ENCODE data around the gene BRCC3. TPM values are rescaled to one million over a fixed set of nuclear protein-coding genes. Genes with fewer than 3 reads are reported as not detected.

BRCC3 gene
- total and polyA plus RNA-seq, 4 donors = 7.8 to 12.2 (median 10.1) TPM

DNA sequence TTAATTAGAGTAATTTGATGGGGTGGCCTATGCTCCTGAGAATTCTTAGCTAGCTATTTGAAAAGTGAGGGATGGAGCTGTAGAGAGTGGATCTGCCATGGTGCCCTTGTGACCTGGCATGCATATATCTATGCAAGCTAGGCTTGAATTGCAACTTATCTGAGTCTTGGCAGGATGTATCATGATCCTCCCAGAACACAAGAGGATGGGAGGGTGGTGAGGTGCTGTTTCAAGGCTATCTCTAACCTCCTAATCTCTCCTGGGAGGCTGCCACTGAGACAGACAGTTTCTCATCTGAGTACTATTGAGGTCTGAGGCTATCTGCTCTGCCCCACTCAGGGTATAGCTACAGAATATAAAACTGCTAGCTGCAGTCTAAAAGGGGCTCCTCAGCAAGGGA is 56.6 kb downstream of the BRCC3 start:
- no peak overlapping the region for H3K27ac ChIP-seq (ENCODE audit: low read depth in 1 of 2, low read length in 2 of 2)
- no peak overlapping the region for H3K4me3 ChIP-seq (ENCODE audit: low read depth in 1 of 3, low read length in 3 of 3)
- DNase-seq (ENCODE audit: low spot score) = no peak
- TF ChIP-seq, protein P1, sequence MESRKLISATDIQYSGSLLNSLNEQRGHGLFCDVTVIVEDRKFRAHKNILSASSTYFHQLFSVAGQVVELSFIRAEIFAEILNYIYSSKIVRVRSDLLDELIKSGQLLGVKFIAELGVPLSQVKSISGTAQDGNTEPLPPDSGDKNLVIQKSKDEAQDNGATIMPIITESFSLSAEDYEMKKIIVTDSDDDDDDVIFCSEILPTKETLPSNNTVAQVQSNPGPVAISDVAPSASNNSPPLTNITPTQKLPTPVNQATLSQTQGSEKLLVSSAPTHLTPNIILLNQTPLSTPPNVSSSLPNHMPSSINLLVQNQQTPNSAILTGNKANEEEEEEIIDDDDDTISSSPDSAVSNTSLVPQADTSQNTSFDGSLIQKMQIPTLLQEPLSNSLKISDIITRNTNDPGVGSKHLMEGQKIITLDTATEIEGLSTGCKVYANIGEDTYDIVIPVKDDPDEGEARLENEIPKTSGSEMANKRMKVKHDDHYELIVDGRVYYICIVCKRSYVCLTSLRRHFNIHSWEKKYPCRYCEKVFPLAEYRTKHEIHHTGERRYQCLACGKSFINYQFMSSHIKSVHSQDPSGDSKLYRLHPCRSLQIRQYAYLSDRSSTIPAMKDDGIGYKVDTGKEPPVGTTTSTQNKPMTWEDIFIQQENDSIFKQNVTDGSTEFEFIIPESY (IDR thresholded peaks at IDR 0.05) = no peak
- TF ChIP-seq, protein P2, sequence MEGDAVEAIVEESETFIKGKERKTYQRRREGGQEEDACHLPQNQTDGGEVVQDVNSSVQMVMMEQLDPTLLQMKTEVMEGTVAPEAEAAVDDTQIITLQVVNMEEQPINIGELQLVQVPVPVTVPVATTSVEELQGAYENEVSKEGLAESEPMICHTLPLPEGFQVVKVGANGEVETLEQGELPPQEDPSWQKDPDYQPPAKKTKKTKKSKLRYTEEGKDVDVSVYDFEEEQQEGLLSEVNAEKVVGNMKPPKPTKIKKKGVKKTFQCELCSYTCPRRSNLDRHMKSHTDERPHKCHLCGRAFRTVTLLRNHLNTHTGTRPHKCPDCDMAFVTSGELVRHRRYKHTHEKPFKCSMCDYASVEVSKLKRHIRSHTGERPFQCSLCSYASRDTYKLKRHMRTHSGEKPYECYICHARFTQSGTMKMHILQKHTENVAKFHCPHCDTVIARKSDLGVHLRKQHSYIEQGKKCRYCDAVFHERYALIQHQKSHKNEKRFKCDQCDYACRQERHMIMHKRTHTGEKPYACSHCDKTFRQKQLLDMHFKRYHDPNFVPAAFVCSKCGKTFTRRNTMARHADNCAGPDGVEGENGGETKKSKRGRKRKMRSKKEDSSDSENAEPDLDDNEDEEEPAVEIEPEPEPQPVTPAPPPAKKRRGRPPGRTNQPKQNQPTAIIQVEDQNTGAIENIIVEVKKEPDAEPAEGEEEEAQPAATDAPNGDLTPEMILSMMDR (IDR thresholded peaks at IDR 0.05; ENCODE audit: low read depth, low read length, missing input control) = no peak
- no peak for TF ChIP-seq HNF4A (conservative IDR thresholded peaks at IDR 0.05)
- TF ChIP-seq YY1 (IDR thresholded peaks at IDR 0.05) = no peak
- TF ChIP-seq TAF1 (conservative IDR thresholded peaks at IDR 0.05) = no peak
- no peak for TF ChIP-seq FOXA1 (IDR thresholded peaks at IDR 0.05)
- no peak for TF ChIP-seq RXRA (IDR thresholded peaks at IDR 0.05)
- TF ChIP-seq FOXA2 (IDR thresholded peaks at IDR 0.05) = no peak
- TF ChIP-seq NR2F2 (IDR thresholded peaks at IDR 0.05) = no peak
- TF ChIP-seq, protein P3, sequence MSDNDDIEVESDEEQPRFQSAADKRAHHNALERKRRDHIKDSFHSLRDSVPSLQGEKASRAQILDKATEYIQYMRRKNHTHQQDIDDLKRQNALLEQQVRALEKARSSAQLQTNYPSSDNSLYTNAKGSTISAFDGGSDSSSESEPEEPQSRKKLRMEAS (IDR thresholded peaks at IDR 0.05) = no peak
- no peak for TF ChIP-seq EGR1 (IDR thresholded peaks at IDR 0.05; ENCODE audit: low read depth in 2 of 2)
- TF ChIP-seq, protein P4, sequence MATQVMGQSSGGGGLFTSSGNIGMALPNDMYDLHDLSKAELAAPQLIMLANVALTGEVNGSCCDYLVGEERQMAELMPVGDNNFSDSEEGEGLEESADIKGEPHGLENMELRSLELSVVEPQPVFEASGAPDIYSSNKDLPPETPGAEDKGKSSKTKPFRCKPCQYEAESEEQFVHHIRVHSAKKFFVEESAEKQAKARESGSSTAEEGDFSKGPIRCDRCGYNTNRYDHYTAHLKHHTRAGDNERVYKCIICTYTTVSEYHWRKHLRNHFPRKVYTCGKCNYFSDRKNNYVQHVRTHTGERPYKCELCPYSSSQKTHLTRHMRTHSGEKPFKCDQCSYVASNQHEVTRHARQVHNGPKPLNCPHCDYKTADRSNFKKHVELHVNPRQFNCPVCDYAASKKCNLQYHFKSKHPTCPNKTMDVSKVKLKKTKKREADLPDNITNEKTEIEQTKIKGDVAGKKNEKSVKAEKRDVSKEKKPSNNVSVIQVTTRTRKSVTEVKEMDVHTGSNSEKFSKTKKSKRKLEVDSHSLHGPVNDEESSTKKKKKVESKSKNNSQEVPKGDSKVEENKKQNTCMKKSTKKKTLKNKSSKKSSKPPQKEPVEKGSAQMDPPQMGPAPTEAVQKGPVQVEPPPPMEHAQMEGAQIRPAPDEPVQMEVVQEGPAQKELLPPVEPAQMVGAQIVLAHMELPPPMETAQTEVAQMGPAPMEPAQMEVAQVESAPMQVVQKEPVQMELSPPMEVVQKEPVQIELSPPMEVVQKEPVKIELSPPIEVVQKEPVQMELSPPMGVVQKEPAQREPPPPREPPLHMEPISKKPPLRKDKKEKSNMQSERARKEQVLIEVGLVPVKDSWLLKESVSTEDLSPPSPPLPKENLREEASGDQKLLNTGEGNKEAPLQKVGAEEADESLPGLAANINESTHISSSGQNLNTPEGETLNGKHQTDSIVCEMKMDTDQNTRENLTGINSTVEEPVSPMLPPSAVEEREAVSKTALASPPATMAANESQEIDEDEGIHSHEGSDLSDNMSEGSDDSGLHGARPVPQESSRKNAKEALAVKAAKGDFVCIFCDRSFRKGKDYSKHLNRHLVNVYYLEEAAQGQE (IDR thresholded peaks at IDR 0.05) = no peak
- no peak for TF ChIP-seq GABPA (IDR thresholded peaks at IDR 0.05 in 1 of 2, conservative IDR thresholded peaks at IDR 0.05 in 1 of 2)
- TF ChIP-seq JUND (IDR thresholded peaks at IDR 0.05) = no peak
- no peak for TF ChIP-seq SP1 (IDR thresholded peaks at IDR 0.05)
- TF ChIP-seq, protein P5, sequence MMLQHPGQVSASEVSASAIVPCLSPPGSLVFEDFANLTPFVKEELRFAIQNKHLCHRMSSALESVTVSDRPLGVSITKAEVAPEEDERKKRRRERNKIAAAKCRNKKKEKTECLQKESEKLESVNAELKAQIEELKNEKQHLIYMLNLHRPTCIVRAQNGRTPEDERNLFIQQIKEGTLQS (IDR thresholded peaks at IDR 0.05) = no peak
- no peak for TF ChIP-seq RAD21 (IDR thresholded peaks at IDR 0.05)
- no peak for TF ChIP-seq HNF4G (IDR thresholded peaks at IDR 0.05)
- H3K9ac ChIP-seq (ENCODE audit: low read depth in 1 of 2, low read length in 2 of 2) = no peak overlapping the region
- H3K9me3 ChIP-seq (ENCODE audit: control insufficient read depth in 4 of 4, low read length in 3 of 4) = no peaks in the 10 kb centered on the region
- no peaks in the 10 kb centered on the region for H3K36me3 ChIP-seq (ENCODE audit: control insufficient read depth in 4 of 4, insufficient read depth in 3 of 4, low read depth in 1 of 4, low read length in 3 of 4)
- H3K27me3 ChIP-seq (ENCODE audit: control insufficient read depth in 4 of 4, insufficient read depth in 4 of 4, low read length in 3 of 4) = no peaks in the 10 kb centered on the region
- no peaks in the 10 kb centered on the region for H3K4me1 ChIP-seq (ENCODE audit: control insufficient read depth in 4 of 4, insufficient read depth in 4 of 4, low read length in 3 of 4)

Data from liver (tissue), 9 donors.